ENCODE data around the gene DRD1. TPM values are rescaled to one million over a fixed set of nuclear protein-coding genes. Genes with fewer than 3 reads are reported as not detected.
A peak's percentile ranks its signal among the peaks of the same experiment; 100 is the strongest.

The DRD1 gene
- polyA plus RNA-seq, 1 of the 3 experiments (the other 2 are of a cell fraction): not detected

DNA sequence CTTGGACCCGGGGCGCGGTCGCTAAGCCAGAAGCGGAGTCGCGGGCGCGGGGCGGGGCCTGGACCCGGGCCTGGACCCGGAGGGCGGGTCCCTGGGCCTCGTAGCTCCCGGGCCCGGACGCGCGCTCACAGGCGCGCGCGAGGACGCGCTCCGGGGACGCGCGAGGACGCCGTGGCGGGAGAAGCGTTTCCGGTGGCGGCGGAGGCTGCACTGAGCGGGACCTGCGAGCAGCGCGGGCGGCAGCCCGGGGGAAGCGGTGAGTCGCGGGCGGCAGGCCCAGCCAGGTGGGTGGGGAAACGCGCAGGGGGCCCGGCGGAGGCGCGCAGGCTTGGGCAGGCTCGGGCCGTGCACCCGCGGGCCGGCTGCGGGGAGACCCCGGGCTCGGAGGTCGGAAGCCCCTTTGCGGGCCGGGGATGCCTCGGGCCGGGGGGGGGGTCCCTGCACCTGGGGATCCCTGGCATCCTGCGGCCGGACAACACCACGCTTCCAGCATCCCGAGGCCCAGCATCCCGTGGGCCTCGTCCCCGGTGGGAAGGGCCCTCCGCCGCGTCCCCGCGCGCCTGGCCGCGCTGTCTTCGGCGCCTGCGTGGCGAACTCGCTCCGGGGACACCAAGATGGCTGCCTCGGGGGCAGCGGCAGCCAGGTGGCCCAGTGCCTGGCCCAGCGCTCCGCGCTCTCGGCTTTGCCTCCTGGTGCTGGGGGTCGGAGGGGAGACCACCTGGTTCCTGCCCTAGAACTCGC lies 34.6 kb upstream of the DRD1 start, which contains the start of gene SFXN1:
Gene SFXN1 (plus strand): TSS at position 177 of the 741 bp plus-strand sequence. CDS start 13,544 bp downstream, outside the sequence.
- Histone ChIP-seq H3K27me3 (ENCODE audit: insufficient read depth) (peaks cover 5% of the 10 kb centered on the region; the same call in 1 of the 2 replicates), H3K79me2 (ENCODE audit: insufficient read depth) (peaks cover 50% of the 10 kb centered on the region), H4K20me1 (ENCODE audit: insufficient read depth) (no peaks in the 10 kb centered on the region; the same call in 1 of the 2 replicates), H3K27ac (ENCODE audit: low read depth in 2 of 2, low read length in 1 of 2) (peak within 1 kb of the TSS in 1 of 2 experiments; percentile 77; a peak in 2 of 4 replicates), H3F3A (replicated peaks; ENCODE audit: insufficient read depth) (no peaks in the 10 kb centered on the region), H3K4me2 (peak within 1 kb of the TSS; percentile 76), H2AFZ (ENCODE audit: low read depth) (peak within 1 kb of the TSS; percentile 83), H3K36me3 (replicated peaks in 1 of 2; ENCODE audit: control insufficient read depth in 1 of 2, insufficient read depth in 2 of 2, low read length in 1 of 2) (peaks cover 11 to 15% of the 10 kb centered on the region in 2 experiments), H3K9ac (peak within 1 kb of the TSS; percentile 67), H3K4me3 (ENCODE audit: low read depth in 2 of 2, low read length in 1 of 2) (peak within 1 kb of the TSS; percentile 71 to 89), H3K9me3 (no peaks in the 10 kb centered on the region), H3K4me1 (ENCODE audit: control insufficient read depth in 1 of 2, insufficient read depth in 2 of 2, low read depth in 1 of 2, low read length in 1 of 2) (peaks cover 0 to 14% of the 10 kb centered on the region in 2 experiments; a peak in 2 of 4 replicates), H3K9me2 (no peaks in the 10 kb centered on the region)
- ChIA-PET CTCF (interaction anchor here (1.4 to 4.8 kb wide), 2 partner anchors 10 to 14 kb away, joined by 3 to 40 read pairs; no protein-coding TSS in a partner anchor), POLR2A (interaction anchor here (1.0 kb wide), 2 partner anchors 12 to 14 kb away, joined by 4 to 5 read pairs; no protein-coding TSS in a partner anchor)
- WGBS (ENCODE audit: low lambda C conversion rate): 0% methylated on average over 40 of the region's 94 CpGs
- peak; percentile 99 for DNase-seq
- TF ChIP-seq RAD21 (IDR thresholded peaks at IDR 0.05; ENCODE audit: low read length) (no peak), TAF1 (IDR thresholded peaks at IDR 0.05; ENCODE audit: borderline replicate concordance, low read depth, low read length) (peak; percentile 86), YY1 (IDR thresholded peaks at IDR 0.05; ENCODE audit: low read depth) (peak; percentile 92), JUND (IDR thresholded peaks at IDR 0.05) (no peak), MXI1 (IDR thresholded peaks at IDR 0.05; ENCODE audit: low read depth, low read length) (peak; percentile 83), RCOR1 (IDR thresholded peaks at IDR 0.05; ENCODE audit: low read length) (no peak), RXRA (IDR thresholded peaks at IDR 0.05; ENCODE audit: borderline replicate concordance, low read depth) (no peak), FOSL2 (IDR thresholded peaks at IDR 0.05; ENCODE audit: borderline replicate concordance, low read depth) (no peak), MEF2A (IDR thresholded peaks at IDR 0.05; ENCODE audit: borderline replicate concordance, low read depth) (no peak), SIN3A (IDR thresholded peaks at IDR 0.05; ENCODE audit: borderline replicate concordance, low read depth, low read length) (no peak), NFIC (IDR thresholded peaks at IDR 0.05; ENCODE audit: borderline replicate concordance) (no peak), RFX5 (IDR thresholded peaks at IDR 0.05; ENCODE audit: low read length) (no peak), TCF12 (IDR thresholded peaks at IDR 0.05) (no peak), NRF1 (IDR thresholded peaks at IDR 0.05; ENCODE audit: low read depth, low read length) (peak; percentile 60), POLR2AphosphoS5 (IDR thresholded peaks at IDR 0.05; ENCODE audit: low read depth, low read length) (peak; percentile 58; the same call in 1 of the 2 replicates), EZH2phosphoT487 (IDR thresholded peaks at IDR 0.05; ENCODE audit: borderline replicate concordance, low read depth) (no peak), FOXJ3 (CRISPR knock-in tag; IDR thresholded peaks at IDR 0.05) (no peak), EP300 (IDR thresholded peaks at IDR 0.05; ENCODE audit: borderline replicate concordance in 1 of 2, low read depth in 1 of 2, low read length in 1 of 2) (no peak), FOXM1 (IDR thresholded peaks at IDR 0.05; ENCODE audit: low read depth) (no peak), GABPA (IDR thresholded peaks at IDR 0.05; ENCODE audit: low read depth) (no peak)
- TF ChIP-seq, protein P1, sequence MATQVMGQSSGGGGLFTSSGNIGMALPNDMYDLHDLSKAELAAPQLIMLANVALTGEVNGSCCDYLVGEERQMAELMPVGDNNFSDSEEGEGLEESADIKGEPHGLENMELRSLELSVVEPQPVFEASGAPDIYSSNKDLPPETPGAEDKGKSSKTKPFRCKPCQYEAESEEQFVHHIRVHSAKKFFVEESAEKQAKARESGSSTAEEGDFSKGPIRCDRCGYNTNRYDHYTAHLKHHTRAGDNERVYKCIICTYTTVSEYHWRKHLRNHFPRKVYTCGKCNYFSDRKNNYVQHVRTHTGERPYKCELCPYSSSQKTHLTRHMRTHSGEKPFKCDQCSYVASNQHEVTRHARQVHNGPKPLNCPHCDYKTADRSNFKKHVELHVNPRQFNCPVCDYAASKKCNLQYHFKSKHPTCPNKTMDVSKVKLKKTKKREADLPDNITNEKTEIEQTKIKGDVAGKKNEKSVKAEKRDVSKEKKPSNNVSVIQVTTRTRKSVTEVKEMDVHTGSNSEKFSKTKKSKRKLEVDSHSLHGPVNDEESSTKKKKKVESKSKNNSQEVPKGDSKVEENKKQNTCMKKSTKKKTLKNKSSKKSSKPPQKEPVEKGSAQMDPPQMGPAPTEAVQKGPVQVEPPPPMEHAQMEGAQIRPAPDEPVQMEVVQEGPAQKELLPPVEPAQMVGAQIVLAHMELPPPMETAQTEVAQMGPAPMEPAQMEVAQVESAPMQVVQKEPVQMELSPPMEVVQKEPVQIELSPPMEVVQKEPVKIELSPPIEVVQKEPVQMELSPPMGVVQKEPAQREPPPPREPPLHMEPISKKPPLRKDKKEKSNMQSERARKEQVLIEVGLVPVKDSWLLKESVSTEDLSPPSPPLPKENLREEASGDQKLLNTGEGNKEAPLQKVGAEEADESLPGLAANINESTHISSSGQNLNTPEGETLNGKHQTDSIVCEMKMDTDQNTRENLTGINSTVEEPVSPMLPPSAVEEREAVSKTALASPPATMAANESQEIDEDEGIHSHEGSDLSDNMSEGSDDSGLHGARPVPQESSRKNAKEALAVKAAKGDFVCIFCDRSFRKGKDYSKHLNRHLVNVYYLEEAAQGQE (IDR thresholded peaks at IDR 0.05; ENCODE audit: low read depth, low read length): no peak
- TF ChIP-seq, protein P2, sequence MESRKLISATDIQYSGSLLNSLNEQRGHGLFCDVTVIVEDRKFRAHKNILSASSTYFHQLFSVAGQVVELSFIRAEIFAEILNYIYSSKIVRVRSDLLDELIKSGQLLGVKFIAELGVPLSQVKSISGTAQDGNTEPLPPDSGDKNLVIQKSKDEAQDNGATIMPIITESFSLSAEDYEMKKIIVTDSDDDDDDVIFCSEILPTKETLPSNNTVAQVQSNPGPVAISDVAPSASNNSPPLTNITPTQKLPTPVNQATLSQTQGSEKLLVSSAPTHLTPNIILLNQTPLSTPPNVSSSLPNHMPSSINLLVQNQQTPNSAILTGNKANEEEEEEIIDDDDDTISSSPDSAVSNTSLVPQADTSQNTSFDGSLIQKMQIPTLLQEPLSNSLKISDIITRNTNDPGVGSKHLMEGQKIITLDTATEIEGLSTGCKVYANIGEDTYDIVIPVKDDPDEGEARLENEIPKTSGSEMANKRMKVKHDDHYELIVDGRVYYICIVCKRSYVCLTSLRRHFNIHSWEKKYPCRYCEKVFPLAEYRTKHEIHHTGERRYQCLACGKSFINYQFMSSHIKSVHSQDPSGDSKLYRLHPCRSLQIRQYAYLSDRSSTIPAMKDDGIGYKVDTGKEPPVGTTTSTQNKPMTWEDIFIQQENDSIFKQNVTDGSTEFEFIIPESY (IDR thresholded peaks at IDR 0.05; ENCODE audit: borderline replicate concordance, low read depth): no peak
- TF ChIP-seq, protein P3, sequence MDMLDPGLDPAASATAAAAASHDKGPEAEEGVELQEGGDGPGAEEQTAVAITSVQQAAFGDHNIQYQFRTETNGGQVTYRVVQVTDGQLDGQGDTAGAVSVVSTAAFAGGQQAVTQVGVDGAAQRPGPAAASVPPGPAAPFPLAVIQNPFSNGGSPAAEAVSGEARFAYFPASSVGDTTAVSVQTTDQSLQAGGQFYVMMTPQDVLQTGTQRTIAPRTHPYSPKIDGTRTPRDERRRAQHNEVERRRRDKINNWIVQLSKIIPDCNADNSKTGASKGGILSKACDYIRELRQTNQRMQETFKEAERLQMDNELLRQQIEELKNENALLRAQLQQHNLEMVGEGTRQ (IDR thresholded peaks at IDR 0.05; ENCODE audit: borderline replicate concordance, low read depth, low read length): no peak
- TF ChIP-seq, protein P4, sequence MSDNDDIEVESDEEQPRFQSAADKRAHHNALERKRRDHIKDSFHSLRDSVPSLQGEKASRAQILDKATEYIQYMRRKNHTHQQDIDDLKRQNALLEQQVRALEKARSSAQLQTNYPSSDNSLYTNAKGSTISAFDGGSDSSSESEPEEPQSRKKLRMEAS (IDR thresholded peaks at IDR 0.05; ENCODE audit: low read depth): peak; percentile 32; the same call in 1 of the 2 replicates
- TF ChIP-seq, protein P5, sequence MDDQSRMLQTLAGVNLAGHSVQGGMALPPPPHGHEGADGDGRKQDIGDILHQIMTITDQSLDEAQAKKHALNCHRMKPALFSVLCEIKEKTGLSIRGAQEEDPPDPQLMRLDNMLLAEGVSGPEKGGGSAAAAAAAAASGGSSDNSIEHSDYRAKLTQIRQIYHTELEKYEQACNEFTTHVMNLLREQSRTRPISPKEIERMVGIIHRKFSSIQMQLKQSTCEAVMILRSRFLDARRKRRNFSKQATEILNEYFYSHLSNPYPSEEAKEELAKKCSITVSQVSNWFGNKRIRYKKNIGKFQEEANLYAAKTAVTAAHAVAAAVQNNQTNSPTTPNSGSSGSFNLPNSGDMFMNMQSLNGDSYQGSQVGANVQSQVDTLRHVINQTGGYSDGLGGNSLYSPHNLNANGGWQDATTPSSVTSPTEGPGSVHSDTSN (IDR thresholded peaks at IDR 0.05): no peak

All from SK-N-SH (cell line).